ENCODE results near the gene PPP1CC. TPM values are rescaled to one million over a fixed set of nuclear protein-coding genes. Genes with fewer than 3 reads are reported as not detected.

The PPP1CC gene
- polyA plus RNA-seq, 1 donor from 2014 or later = 188 TPM

- TF ChIP-seq RAD21 (conservative IDR thresholded peaks at IDR 0.05) (no peak), EP300 (conservative IDR thresholded peaks at IDR 0.05; ENCODE audit: poor library complexity, severe bottlenecking) (no peak), TAF1 (IDR thresholded peaks at IDR 0.05; ENCODE audit: low read depth) (no peak), EZH2 (IDR thresholded peaks at IDR 0.05; ENCODE audit: borderline replicate concordance, insufficient read depth, low read length, poor library complexity, severe bottlenecking) (no peak), SMC3 (conservative IDR thresholded peaks at IDR 0.05; ENCODE audit: poor library complexity) (no peak), CTCF (IDR thresholded peaks at IDR 0.05; ENCODE audit: poor library complexity, severe bottlenecking) (no peak), MXI1 (conservative IDR thresholded peaks at IDR 0.05; ENCODE audit: poor library complexity, severe bottlenecking) (no peak)
- Histone ChIP-seq H3K4me2 (ENCODE audit: low read length) (no peak overlapping the region), H3K4me3 (ENCODE audit: low read length) (no peak overlapping the region), H3K79me2 (replicated peaks; ENCODE audit: insufficient read depth, low read length) (no peaks in the 10 kb centered on the region), H3K36me3 (ENCODE audit: insufficient read depth, low read length) (no peaks in the 10 kb centered on the region), H3K9me3 (ENCODE audit: low read length) (no peaks in the 10 kb centered on the region), H2AFZ (ENCODE audit: low read depth, low read length) (no peak overlapping the region), H4K20me1 (ENCODE audit: insufficient read depth) (no peaks in the 10 kb centered on the region), H3K9ac (ENCODE audit: low read length) (no peak overlapping the region), H3K27ac (ENCODE audit: low read length) (no peak overlapping the region), H3K27me3 (ENCODE audit: insufficient read depth, low read depth, low read length) (no peaks in the 10 kb centered on the region), H3F3A (ENCODE audit: insufficient read depth, low read length, poor library complexity, severe bottlenecking) (no peaks in the 10 kb centered on the region), H3K9me2 (ENCODE audit: insufficient read depth, low read length) (no peaks in the 10 kb centered on the region)
These were observed 42.9 kb downstream of the PPP1CC start for GRCh38 chr12:110699591-110700445.

GRCh38 chr12:110698171-110698902 lies 44.4 kb downstream of the PPP1CC start:
- TF ChIP-seq CTCF (IDR thresholded peaks at IDR 0.05; ENCODE audit: poor library complexity, severe bottlenecking) = peak; percentile 42
- TF ChIP-seq REST (IDR thresholded peaks at IDR 0.05; ENCODE audit: borderline replicate concordance) = no peak
- TF ChIP-seq RAD21 (conservative IDR thresholded peaks at IDR 0.05) = peak; percentile 45
- TF ChIP-seq POLR2AphosphoS5 (IDR thresholded peaks at IDR 0.05) = no peak
- no peak for TF ChIP-seq TAF1 (IDR thresholded peaks at IDR 0.05; ENCODE audit: low read depth)
- TF ChIP-seq EZH2 (IDR thresholded peaks at IDR 0.05; ENCODE audit: borderline replicate concordance, insufficient read depth, low read length, poor library complexity, severe bottlenecking) = no peak
- peak; percentile 50 for TF ChIP-seq SMC3 (conservative IDR thresholded peaks at IDR 0.05; ENCODE audit: poor library complexity)
- TF ChIP-seq MXI1 (conservative IDR thresholded peaks at IDR 0.05; ENCODE audit: poor library complexity, severe bottlenecking) = no peak
- TF ChIP-seq EP300 (conservative IDR thresholded peaks at IDR 0.05; ENCODE audit: poor library complexity, severe bottlenecking) = no peak
- Histone ChIP-seq H3K27ac (ENCODE audit: low read length) (no peak overlapping the region), H2AFZ (ENCODE audit: low read depth, low read length) (no peak overlapping the region), H3F3A (ENCODE audit: insufficient read depth, low read length, poor library complexity, severe bottlenecking) (no peaks in the 10 kb centered on the region), H3K36me3 (ENCODE audit: insufficient read depth, low read length) (no peaks in the 10 kb centered on the region), H3K9ac (ENCODE audit: low read length) (no peak overlapping the region), H3K9me2 (ENCODE audit: insufficient read depth, low read length) (no peaks in the 10 kb centered on the region), H3K27me3 (ENCODE audit: insufficient read depth, low read depth, low read length) (no peaks in the 10 kb centered on the region), H3K4me2 (ENCODE audit: low read length) (no peak overlapping the region), H3K79me2 (replicated peaks; ENCODE audit: insufficient read depth, low read length) (no peaks in the 10 kb centered on the region), H3K9me3 (ENCODE audit: low read length) (no peaks in the 10 kb centered on the region), H3K4me3 (ENCODE audit: low read length) (no peak overlapping the region), H4K20me1 (ENCODE audit: insufficient read depth) (no peaks in the 10 kb centered on the region)

Measured in neural cell (in vitro differentiated cells).